22Rv1 (cell line): ENCODE results near the gene ALKBH6.

ENCODE experiments used
- H3K27ac ChIP-seq: fragments of 450-650 bp; 2 replicates; pipeline ENCODE4 v1.5.1; 2017
- CTCF ChIP-seq: fragments of 450-650 bp; IDR thresholded peaks from 2 replicates; pipeline ENCODE4 v1.5.1; 2017; ENCODE audit warnings: mild to moderate bottlenecking
- ZFX ChIP-seq: fragments of 450-650 bp; IDR thresholded peaks from 2 replicates; pipeline ENCODE4 v1.6.1; 2017; ENCODE audit warnings: antibody characterized with exemption, borderline replicate concordance

The ALKBH6 gene

GRCh38 chr19:36027696-36028095, 13.7 kb upstream of the ALKBH6 start:
- no peak for TF ChIP-seq ZFX
- no peak for TF ChIP-seq CTCF
- no peak overlapping the region for H3K27ac ChIP-seq

GRCh38 chr19:36026091-36026876, 12.3 kb upstream of the ALKBH6 start:
- no peak overlapping the region for H3K27ac ChIP-seq
- TF ChIP-seq ZFX (no peak), CTCF (no peak)

GRCh38 chr19:36025541-36025940, 11.5 kb upstream of the ALKBH6 start:
- H3K27ac ChIP-seq: no peak overlapping the region
- TF ChIP-seq ZFX (no peak), CTCF (no peak)

GRCh38 chr19:36023432-36023831, 9.4 kb upstream of the ALKBH6 start:
- no peak for TF ChIP-seq ZFX
- no peak for TF ChIP-seq CTCF
- no peak overlapping the region for H3K27ac ChIP-seq

- no peak overlapping the region for H3K27ac ChIP-seq
- TF ChIP-seq ZFX (no peak), CTCF (no peak)
These were observed 5.2 kb upstream of the ALKBH6 start for GRCh38 chr19:36019061-36019670.

- H3K27ac ChIP-seq: peak overlapping the region; percentile 67
- TF ChIP-seq ZFX: no peak
- TF ChIP-seq CTCF: no peak
These were observed 567 bp downstream of the ALKBH6 start for GRCh38 chr19:36013280-36014011.
